Hepatocyte (in vitro differentiated cells): ENCODE results near the gene EPC1. TPM values are rescaled to one million over a fixed set of nuclear protein-coding genes. Genes with fewer than 3 reads are reported as not detected.
"Not testable (repeated sequence)": the region's sequence is repeated elsewhere in the genome, so short reads cannot be mapped to it uniquely, and the experiment has no call there.

Source experiments
- DNase-seq: peaks from one replicate; pipeline ENCODE4 v3.0.0-alpha.2; 2016; ENCODE audit warnings: low spot score
- H2AFZ ChIP-seq: fragments of 200-600 bp; sonication (generic); 2 replicates; pipeline ENCODE4 v1.6.0; 2016; ENCODE audit warnings: antibody characterized with exemption, mild to moderate bottlenecking
- H3K27ac ChIP-seq: fragments of 200-600 bp; sonication (generic); 2 replicates; pipeline ENCODE4 v1.5.1; 2016; ENCODE audit warnings: mild to moderate bottlenecking
- H3K27me3 ChIP-seq: fragments of 200-600 bp; sonication (generic); 2 replicates; pipeline ENCODE4 v1.6.1; 2016
- H3K36me3 ChIP-seq: fragments of 200-600 bp; sonication (generic); replicated peaks from 2 replicates; pipeline ENCODE4 v1.5.1; 2016; ENCODE audit warnings: low read depth; ENCODE audit not compliant: insufficient read depth
- H3K4me1 ChIP-seq: fragments of 200-600 bp; sonication (generic); 2 replicates; pipeline ENCODE4 v1.5.1; 2016; ENCODE audit warnings: mild to moderate bottlenecking, moderate library complexity; ENCODE audit not compliant: insufficient read depth
- H3K4me2 ChIP-seq: fragments of 200-600 bp; sonication (generic); 2 replicates; pipeline ENCODE4 v1.6.0; 2016
- H3K4me3 ChIP-seq: fragments of 200-600 bp; sonication (generic); 2 replicates; pipeline ENCODE4 v1.5.1; 2016; ENCODE audit warnings: mild to moderate bottlenecking
- H3K79me2 ChIP-seq: fragments of 200-600 bp; sonication (generic); 2 replicates; pipeline ENCODE4 v1.6.0; 2017; ENCODE audit warnings: mild to moderate bottlenecking
- H3K9me2 ChIP-seq: fragments of 200-600 bp; sonication (generic); replicated peaks from 2 replicates; pipeline ENCODE4 v1.6.0; 2017; ENCODE audit warnings: mild to moderate bottlenecking; ENCODE audit not compliant: insufficient read depth
- H3K9me3 ChIP-seq: fragments of 200-600 bp; sonication (generic); 2 replicates; pipeline ENCODE4 v1.5.1; 2016; ENCODE audit warnings: low read depth, mild to moderate bottlenecking
- H4K20me1 ChIP-seq: fragments of 200-600 bp; sonication (generic); 2 replicates; pipeline ENCODE4 v1.6.0; 2016; ENCODE audit warnings: mild to moderate bottlenecking; ENCODE audit not compliant: insufficient read depth, poor library complexity, severe bottlenecking
- CTCF ChIP-seq: fragments of 200-600 bp; sonication (generic); IDR thresholded peaks from 2 replicates; pipeline ENCODE4 v1.5.1; 2016; ENCODE audit warnings: antibody characterized with exemption, mild to moderate bottlenecking; ENCODE audit not compliant: poor library complexity
- EZH2 ChIP-seq: fragments of 200-600 bp; sonication (generic); IDR thresholded peaks from 2 replicates; pipeline ENCODE4 v1.6.1; 2016; ENCODE audit warnings: antibody characterized with exemption, mild to moderate bottlenecking, borderline replicate concordance
- EZH2phosphoT487 ChIP-seq: fragments of 200-600 bp; sonication (generic); IDR thresholded peaks from one replicate; pipeline ENCODE4 v1.6.1; 2018; ENCODE audit warnings: antibody characterized with exemption, mild to moderate bottlenecking, low read depth, moderate library complexity; ENCODE audit not compliant: unreplicated experiment, severe bottlenecking
- WGBS: methylation state at CpG from one replicate; pipeline ENCODE4 v1.1.6; 2016; ENCODE audit warnings: low lambda C conversion rate; ENCODE audit errors: missing lambda C conversion rate; 5-methylcytosine and 5-hydroxymethylcytosine counted together
- polyA plus RNA-seq: library from polyadenylated mRNA; unstranded; fragments of >200 nt; fragmentation: Nextera tagmentation; extraction: Ambion mirVana; gene quantifications from 2 replicates; pipeline ENCODE4 v1.2.1, GENCODE V29; 2016
- total RNA-seq: library from RNA; depleted of rRNA; stranded (reverse); fragments of >200 nt; gene quantifications from 2 replicates; pipeline ENCODE4 v1.2.3, GENCODE V29; 2014

EPC1 gene
- total and polyA plus RNA-seq, 2 experiments from 2014 or later = 19.4 to 36.3 TPM

GRCh38 chr10:32253276-32253675, 93.7 kb downstream of the EPC1 start:
- Histone ChIP-seq H4K20me1 (no peaks in the 10 kb centered on the region), H3K4me1 (no peaks in the 10 kb centered on the region), H3K4me2 (peak overlapping the region; percentile 11), H3K79me2 (no peaks in the 10 kb centered on the region), H3K27me3 (no peaks in the 10 kb centered on the region), H3K9me2 (no peaks in the 10 kb centered on the region), H3K27ac (peak overlapping the region; percentile 52), H3K9me3 (no peaks in the 10 kb centered on the region), H2AFZ (no peak overlapping the region), H3K4me3 (no peak overlapping the region), H3K36me3 (no peaks in the 10 kb centered on the region)
- DNase-seq = peak; percentile 67
- TF ChIP-seq EZH2phosphoT487 (no peak), EZH2 (no peak), CTCF (no peak)
- 53% methylated on average over 4 of the region's 4 CpGs for WGBS

- H3K27me3 ChIP-seq, H3K36me3 ChIP-seq, H3K4me2 ChIP-seq, H3K4me1 ChIP-seq, H3K4me3 ChIP-seq, H3K79me2 ChIP-seq, H3K9me3 ChIP-seq, H3K9me2 ChIP-seq, H3K27ac ChIP-seq, H2AFZ ChIP-seq, H4K20me1 ChIP-seq, DNase-seq: not testable (repeated sequence)
- 59% methylated on average over 3 of the region's 3 CpGs for WGBS
Observed at GRCh38 chr10:32250489-32250888, 96.5 kb downstream of the EPC1 start.

GRCh38 chr10:32246685-32247084, 100.3 kb downstream of the EPC1 start:
- H3K27me3 ChIP-seq = no peaks in the 10 kb centered on the region
- H4K20me1 ChIP-seq = no peaks in the 10 kb centered on the region
- no peak overlapping the region for H3K4me3 ChIP-seq
- TF ChIP-seq EZH2 (no peak), CTCF (no peak), EZH2phosphoT487 (no peak)
- no peaks in the 10 kb centered on the region for H3K4me1 ChIP-seq
- H3K9me3 ChIP-seq = no peaks in the 10 kb centered on the region
- no peak for DNase-seq
- H3K36me3 ChIP-seq = no peaks in the 10 kb centered on the region
- H3K4me2 ChIP-seq = no peak overlapping the region
- WGBS = 95% methylated on average over 3 of the region's 3 CpGs
- H3K27ac ChIP-seq = no peak overlapping the region
- no peaks in the 10 kb centered on the region for H3K79me2 ChIP-seq
- H3K9me2 ChIP-seq = no peaks in the 10 kb centered on the region
- no peak overlapping the region for H2AFZ ChIP-seq

- H3K27me3 ChIP-seq = no peaks in the 10 kb centered on the region
- no peak overlapping the region for H2AFZ ChIP-seq
- no peaks in the 10 kb centered on the region for H3K9me2 ChIP-seq
- 75% methylated on average over 7 of the region's 8 CpGs for WGBS
- DNase-seq = no peak
- TF ChIP-seq EZH2phosphoT487 (no peak), EZH2 (no peak), CTCF (no peak)
- H3K4me1 ChIP-seq = no peaks in the 10 kb centered on the region
- H3K4me3 ChIP-seq = no peak overlapping the region
- H4K20me1 ChIP-seq = no peaks in the 10 kb centered on the region
- H3K9me3 ChIP-seq = no peaks in the 10 kb centered on the region
- H3K79me2 ChIP-seq = no peaks in the 10 kb centered on the region
- H3K36me3 ChIP-seq = no peaks in the 10 kb centered on the region
- no peak overlapping the region for H3K4me2 ChIP-seq
- no peak overlapping the region for H3K27ac ChIP-seq
Observed at GRCh38 chr10:32245760-32246159, 101.2 kb downstream of the EPC1 start.
